Activated naive CD8-positive, alpha-beta T cell treated with anti-CD3 and anti-CD28 coated beads, Interleukin-2, amount 50 U/mL, for 16 hours (primary cell): ENCODE measurements around the gene CDC40.
"Not testable (repeated sequence)": the region's sequence is repeated elsewhere in the genome, so short reads cannot be mapped to it uniquely, and the experiment has no call there.

Experiments used
- DNase-seq: peaks from one replicate; pipeline ENCODE4 v3.0.0-alpha.2; 2020; ENCODE audit warnings: low read depth, low spot score

The CDC40 gene

GRCh38 chr6:110201151-110201884 is 21.1 kb downstream of the CDC40 start:
- no peak for DNase-seq

GRCh38 chr6:110207652-110208051 is 27.4 kb downstream of the CDC40 start:
- DNase-seq: no peak

GRCh38 chr6:110211753-110212152 is 31.5 kb downstream of the CDC40 start:
- no peak for DNase-seq

- no peak for DNase-seq
Observed at GRCh38 chr6:110214338-110214737, 34.1 kb downstream of the CDC40 start.

- DNase-seq: no peak
Observed at GRCh38 chr6:110216140-110216539, 35.9 kb downstream of the CDC40 start.

DNA sequence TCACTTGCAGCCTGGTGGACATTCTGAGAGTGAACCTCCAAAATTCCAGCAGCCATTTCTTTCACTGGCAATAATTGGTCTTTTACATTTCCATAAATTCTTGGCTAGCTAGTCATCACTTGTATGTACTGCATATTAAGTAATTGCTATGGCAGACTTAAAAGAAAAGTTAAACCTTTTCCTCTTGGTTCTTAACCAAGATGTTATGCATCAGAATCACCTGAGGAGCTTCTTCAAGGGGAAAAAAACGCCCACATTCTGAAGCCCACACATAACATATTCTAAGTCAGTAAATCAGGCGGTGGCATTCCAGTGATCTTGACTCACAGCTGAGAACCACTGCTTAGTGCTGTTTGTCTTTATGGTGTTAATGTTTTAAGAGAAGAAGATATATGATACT is 37.0 kb downstream of the CDC40 start:
- DNase-seq: no peak

DNA sequence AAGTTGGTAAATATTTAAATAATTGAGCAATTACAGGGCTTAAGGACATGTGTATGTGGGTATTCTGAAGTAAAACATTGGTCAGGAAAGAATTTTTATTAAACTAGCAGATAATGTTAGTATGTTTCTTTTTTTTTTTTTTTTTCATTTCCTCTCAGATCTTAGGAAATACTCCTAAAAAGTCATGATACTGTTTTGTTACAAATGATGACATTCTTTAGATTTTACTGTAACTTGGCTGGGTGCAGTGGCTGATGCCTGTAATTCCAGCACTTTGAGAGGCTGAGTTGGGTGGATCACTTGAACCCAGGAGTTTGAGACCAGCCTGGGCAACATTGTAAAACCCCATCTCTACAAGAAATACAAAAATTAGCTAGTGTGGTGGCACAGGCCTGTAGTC is 41.5 kb downstream of the CDC40 start:
- DNase-seq: no peak

DNA sequence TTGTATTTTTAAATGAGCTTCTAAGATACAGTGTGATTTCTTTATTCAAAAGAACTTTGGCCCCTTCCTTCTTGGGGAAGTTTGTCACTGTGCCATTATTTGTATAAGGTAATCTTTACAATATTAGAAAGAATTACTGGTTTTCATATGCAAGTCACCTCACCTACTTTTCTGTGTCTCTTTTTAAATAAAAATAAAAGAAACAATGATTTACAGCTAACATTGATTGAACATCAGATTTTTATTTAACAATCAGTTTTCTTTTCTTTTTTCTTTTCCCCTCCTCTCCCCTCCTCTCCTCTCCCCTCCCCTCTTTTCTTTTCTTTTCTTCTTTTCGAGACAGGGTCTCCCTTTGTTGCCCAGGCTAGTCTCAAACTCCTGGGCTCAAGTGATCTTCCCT is 46.0 kb downstream of the CDC40 start:
- DNase-seq: no peak

DNA sequence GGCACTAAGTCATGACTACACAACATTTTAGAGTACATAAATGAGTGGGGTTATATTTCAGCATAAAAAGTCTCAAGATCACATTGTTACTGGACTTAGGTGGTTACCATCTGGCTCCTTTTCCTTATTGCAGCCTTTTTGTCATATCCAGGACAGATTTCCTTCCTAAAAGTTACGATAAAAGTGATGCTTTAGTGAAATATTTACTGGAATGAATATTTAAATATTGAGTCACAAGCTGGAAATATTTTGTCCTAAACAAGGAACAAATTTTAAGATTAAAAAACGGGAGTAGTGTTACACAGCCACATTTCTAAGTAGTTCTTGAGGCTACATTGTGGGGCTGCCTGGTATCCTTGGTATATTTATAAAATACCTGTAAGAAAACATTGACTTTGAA is 52.2 kb downstream of the CDC40 start:
- DNase-seq: no peak

- no peak for DNase-seq
Observed at GRCh38 chr6:110233770-110234374, 53.6 kb downstream of the CDC40 start.

- DNase-seq: not testable (repeated sequence)
Observed at GRCh38 chr6:110236007-110236406, 55.8 kb downstream of the CDC40 start.

DNA sequence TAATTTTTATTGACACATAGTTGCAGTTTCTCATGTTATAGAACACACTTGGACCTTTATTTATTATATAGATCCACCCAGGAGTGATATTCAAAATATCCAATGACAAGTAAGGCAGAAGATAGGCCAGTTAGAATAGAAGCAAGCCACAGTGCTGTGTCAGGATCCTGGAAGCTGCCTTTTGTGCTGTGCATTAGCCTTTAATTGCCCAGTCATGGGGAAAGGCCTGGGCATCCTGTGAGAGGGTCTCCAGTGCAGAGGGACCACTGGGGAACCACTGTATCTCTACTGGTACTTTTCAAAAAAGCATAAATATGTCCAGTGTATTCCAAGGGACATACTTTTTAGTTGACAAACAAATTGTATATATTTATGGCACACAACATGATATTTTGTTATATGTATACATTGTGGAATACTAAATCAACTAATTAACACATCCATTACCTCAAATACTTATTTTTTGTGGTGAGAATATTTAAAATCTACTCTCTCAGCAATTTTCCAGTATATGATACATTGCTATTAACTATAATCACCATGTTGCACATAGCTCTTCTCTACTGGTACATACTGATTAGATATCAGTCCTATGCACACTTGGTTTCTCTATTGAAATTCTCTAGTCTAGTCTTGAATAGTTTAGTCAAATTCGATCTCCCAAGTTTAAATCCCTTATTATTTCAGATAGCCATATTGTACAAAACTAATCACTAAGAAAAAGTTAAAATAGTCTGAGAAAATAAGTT is 59.5 kb downstream of the CDC40 start:
- DNase-seq: no peak

GRCh38 chr6:110244621-110245020 is 64.4 kb downstream of the CDC40 start:
- DNase-seq: not testable (repeated sequence)

- no peak for DNase-seq
Observed at GRCh38 chr6:110246378-110246777, 66.2 kb downstream of the CDC40 start.

- DNase-seq: no peak
Observed at GRCh38 chr6:110246900-110247546, 66.8 kb downstream of the CDC40 start.

DNA sequence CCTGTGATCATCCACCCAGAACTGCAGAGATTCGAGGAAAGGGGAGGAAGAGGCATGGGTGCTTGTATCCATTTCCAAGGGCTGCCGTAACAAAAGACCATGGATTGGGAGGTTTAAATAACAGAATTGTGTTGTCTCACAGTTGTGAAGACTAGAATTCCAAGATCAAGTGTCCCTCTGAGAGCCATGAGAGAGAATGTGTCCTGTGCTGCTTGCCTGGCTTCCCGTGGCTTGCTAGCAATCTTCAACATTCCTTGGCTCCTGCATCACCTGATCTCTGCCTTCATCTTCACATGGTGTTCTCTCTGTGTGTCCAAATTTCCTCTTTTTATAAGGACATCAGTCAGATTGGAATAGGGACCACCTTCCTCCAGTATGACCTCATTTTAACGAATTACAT is 69.8 kb downstream of the CDC40 start:
- DNase-seq: no peak

- no peak for DNase-seq
Observed at GRCh38 chr6:110250838-110251237, 70.6 kb downstream of the CDC40 start.

DNA sequence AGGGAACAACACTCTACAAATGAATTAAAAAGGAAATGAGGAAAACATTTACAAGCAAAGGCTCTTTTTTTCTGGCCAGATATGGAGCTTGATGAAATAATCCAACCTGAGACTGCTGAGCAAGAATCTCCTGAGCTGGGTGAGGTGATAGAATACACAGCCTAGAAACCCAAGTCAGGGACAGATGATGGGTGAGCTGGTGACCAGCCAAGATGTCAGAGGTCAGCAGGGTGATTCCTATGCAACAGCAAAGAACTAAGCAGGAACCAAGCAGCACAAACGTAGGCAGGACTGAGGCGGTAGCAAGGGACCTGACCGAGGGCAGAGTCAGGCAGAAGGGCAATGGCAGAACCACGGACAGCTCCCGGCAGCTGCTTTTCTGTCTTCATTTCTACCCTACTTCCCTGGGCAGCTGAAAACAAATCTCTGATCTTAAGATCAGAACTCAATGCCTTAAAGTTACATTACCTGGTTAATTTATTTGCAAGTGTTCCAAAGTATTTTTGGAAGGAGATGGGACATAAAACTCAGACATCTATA is 75.1 kb downstream of the CDC40 start:
- DNase-seq: no peak

- DNase-seq: no peak
Observed at GRCh38 chr6:110256366-110256765, 76.1 kb downstream of the CDC40 start.

DNA sequence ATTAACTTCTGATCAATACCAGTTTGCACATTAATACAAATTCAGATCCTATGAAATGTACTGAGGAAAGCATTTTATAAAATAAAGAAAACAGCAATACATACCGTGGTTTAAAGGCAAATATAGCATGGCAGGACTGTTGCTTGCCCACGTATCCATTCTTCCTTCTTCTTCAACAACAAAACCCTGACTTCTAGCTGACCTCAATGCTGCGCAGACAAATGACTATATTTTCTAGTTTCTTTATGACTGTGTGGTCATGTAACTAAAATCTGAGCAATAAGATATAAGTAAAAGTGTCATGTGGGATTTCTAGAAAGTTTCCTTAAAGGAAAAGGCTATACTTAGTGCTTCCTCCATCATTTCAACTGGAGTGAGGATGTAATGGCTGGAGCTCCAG is 85.0 kb downstream of the CDC40 start:
- DNase-seq: no peak

- no peak for DNase-seq
Observed at GRCh38 chr6:110266996-110267395, 86.8 kb downstream of the CDC40 start.

DNA sequence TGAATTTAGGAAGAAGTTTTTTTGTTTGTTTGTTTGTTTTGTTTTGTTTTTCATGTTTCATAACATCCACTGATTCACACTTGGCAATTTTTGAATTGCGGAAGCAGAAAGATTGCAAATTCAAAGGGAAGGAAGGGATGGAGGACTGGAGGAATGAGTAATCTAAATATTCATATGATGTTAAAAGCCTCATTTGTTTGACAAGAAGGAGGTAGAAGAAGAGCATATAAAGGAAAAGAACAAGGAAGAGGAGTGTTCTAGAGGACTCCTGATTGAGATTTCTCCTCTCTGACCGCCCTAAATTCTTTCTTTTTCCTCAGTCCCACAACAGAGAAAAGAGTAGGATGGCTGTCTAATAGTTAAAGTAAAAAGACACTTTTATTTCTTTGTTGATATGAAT is 89.4 kb downstream of the CDC40 start:
- no peak for DNase-seq
